HG02884 (cell line): ENCODE measurements around the gene AMACR.
"Not testable (repeated sequence)": the region's sequence is repeated elsewhere in the genome, so short reads cannot be mapped to it uniquely, and the experiment has no call there.

Source experiments
- ATAC-seq: cut with Tn5 transposase; IDR thresholded peaks from one replicate; pipeline ENCODE4 v1.9.1; 2021; ENCODE audit warnings: mild to moderate bottlenecking, moderate library complexity; ENCODE audit not compliant: unreplicated experiment

Gene AMACR

DNA sequence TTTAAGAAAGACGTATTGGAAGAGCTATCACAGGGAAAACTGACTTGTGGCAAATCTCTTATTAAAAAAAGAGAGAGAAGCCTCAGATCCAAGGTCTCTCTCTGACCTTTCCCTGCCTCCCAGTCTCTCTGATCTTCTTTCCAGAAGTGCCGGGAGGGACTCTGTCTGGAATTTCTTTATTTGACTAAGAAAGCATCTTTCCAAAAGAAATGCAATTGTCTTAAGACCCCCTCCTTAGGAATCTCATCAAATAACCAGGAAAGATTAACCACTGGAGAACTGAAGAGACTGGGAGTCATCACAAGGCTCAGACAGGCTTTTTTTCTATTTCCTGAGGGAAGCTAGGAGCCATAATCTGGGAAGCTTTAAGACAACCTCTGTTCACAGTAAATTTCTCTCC lies 30.5 kb upstream of the AMACR start:
- ATAC-seq, result no peak

GRCh38 chr5:34037726-34038125 lies 29.9 kb upstream of the AMACR start:
- ATAC-seq, result no peak

DNA sequence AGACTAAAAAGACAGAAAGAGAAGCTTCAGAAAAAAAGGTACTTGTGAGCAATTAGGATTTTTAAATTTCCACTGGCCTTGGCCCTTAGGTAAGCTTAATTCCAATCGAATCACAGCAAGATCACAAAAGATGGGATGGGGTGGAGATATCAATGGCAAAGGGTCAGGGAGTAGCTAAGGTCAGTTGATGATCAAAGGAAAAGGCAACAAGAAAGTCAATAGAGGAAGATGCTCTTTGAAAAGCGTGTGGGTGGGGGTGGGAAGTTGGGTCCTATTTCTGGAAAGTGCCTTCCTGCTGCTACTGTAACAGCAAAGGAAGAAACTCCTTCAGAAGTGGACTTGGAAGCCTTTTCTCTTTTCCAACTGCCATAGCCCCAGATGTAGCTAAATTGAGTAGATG lies 27.9 kb upstream of the AMACR start:
- no peak for ATAC-seq

DNA sequence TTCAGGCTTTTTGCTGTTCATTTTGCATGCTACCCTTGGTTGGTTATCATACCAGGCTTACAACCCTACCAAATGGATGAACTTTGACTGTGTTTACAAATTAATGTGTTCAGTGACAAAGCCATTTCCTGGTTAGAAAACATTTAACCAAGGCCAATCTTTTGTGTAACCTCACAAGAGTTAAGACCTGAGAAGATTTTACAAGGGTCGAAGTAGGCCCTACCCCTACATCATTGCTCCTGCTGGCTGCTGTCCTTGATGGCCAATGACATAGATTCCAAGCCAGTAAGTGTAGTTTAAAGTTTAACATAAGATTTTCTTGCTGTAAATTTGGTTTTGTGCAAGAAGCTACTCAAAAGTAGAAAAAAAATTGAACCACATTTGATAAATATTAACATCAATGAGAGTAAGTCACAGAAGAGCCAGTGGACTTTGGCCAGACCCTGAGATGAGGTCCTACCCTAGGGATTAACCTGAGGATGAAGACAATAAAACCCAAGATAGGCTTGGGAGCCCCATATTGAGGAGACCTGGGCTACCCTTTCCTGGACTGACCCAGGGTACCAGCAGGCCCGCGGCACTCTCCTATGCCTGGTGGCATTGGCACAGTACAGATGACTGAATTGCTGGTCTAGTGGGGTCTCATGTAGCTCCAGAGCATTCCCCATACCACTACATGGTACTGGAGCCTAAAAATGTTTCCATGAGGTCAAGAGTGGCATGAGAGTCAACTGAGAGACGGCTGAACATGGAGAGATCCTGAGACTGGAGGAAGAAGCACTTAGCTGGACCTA lies 26.9 kb upstream of the AMACR start:
- ATAC-seq, result no peak

DNA sequence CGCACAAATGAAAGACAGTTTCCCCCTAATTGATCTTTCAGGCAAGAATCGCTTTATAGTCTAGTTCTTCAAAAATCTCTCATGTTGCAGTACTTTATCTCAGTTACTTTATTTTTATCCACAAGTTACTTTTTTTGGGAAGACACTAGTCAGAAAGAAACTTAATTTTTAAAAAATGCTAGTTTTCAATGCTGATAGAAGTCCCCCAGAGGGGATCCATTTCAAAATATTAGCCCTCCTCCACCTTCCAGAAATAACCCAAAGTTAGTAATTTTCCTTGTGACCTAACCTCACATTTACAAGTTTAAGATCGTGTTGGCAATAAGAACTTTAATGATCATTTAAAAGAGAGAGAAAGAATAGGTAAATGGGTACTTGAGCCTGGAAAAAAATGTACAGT lies 24.1 kb upstream of the AMACR start:
- no peak for ATAC-seq

DNA sequence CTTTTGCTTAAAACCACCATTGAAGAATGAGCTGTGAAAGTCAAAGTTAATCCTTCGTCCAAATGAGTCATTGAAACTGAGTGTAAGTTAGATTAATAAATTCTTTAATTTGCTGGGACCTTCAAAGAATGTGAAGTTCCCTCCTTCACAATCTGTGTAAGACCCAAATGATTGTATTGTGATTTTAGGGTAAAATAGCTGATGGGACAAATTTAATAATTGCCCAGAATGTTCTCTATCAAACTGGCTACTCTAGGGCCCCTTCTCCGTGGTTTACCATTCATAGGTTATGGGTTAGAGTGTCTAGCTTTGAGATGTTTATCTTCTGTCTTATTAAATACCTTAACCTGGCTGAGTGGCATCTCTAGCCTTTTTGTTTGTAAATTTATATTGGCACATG lies 23.3 kb upstream of the AMACR start:
- ATAC-seq, result no peak

DNA sequence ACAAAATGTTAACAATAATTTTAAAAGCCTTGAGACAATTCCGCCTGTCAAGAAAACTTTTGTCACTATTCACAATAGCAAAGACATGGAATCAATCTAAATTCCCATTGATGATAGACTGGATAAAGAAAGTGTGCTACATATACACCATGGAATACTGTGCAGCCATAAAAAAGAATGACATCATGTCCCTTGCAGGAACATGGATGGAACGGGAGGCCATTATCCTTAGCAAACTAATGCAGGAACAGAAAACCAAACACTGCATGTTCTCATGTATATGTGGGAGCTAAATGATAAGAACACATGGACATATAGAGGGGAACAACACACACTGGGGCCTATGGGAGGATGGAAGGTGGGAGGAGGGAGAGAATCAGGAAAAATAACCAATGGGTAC lies 22.7 kb upstream of the AMACR start:
- ATAC-seq, result not testable (repeated sequence)

GRCh38 chr5:34030048-34030447 lies 22.2 kb upstream of the AMACR start:
- no peak for ATAC-seq

- ATAC-seq, result no peak
Measured at GRCh38 chr5:34028349-34028748, 20.5 kb upstream of the AMACR start.

GRCh38 chr5:34026089-34026761 lies 18.4 kb upstream of the AMACR start:
- no peak for ATAC-seq

GRCh38 chr5:34022121-34022705 lies 14.4 kb upstream of the AMACR start:
- peak; percentile 78 for ATAC-seq

DNA sequence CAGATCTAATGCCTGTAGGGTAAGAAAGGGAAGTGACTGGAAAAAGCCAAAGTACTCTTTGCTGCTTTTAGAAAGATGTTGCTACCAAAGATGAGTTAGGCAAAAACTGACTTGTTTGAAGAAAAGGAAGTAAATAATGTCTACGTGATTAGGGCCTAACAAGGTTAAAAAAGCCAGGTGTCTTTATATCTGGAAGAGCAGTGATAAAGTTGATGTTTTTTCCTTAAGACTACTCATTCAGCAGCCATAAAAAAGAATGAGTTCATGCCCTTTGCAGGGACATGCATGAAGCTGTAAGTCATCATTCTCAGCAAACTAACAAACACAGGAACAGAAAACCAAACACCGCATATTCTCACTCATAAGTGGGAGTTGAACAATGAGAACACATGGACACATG lies 13.5 kb upstream of the AMACR start:
- no peak for ATAC-seq

DNA sequence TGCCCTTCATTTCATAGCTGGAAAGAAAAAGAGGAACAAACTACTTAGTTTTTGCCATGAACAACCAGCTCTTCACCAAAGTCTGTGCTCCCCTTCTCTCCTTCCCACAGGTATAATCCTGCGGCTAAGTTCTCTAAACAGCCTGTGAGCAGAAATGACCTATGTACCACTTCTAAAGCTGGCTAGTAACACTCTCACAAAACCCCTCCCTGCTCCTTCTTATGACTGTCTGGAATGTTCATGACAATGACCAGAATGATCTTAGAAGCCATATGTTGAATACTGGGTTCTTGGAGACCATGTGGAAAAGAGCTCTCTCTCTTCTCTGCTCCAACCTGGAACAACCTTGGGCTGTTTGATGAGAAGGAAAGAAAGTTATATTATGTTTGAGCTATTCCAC lies 12.9 kb upstream of the AMACR start:
- no peak for ATAC-seq

DNA sequence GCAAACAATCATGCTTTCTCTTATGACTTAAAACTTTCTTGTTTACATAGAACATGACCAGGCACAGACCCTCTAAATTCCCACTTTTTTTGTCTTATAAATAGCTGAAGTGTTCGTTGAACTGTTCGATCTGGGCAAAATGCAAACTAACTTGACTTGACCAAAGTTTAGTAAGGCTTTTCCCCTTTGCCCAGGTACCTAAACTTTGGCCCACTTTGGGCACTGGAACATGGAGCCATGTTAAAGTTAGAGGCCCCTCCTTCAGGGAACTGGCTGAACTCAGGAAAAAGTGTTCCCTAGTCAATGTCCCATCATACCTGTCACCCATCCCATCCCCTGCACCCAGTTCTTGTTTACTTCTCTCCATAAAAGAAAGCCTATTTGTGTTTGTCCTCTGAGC lies 9.4 kb upstream of the AMACR start:
- ATAC-seq, result no peak

- ATAC-seq, result no peak
Measured at GRCh38 chr5:34016750-34017149, 8.9 kb upstream of the AMACR start.

DNA sequence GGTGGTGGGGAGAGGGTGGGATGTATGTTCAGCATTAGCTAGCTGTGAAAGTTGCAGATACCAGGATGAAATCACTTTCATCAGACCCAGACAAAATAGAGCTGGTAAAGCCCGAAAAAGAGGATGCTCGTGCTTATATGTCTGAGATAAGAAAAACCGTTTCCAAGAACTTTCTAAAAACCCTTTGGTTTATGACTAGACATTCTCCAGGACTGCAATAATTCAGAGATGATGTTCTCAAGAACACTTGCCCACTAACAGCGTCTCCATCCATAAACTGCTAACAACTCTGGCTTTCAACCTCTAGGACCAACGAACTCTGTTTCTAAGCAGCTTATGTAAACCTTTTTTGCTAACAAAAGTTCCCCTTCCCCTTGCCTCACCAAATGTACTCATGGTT lies 8.4 kb upstream of the AMACR start:
- ATAC-seq, result no peak

- ATAC-seq, result no peak
Measured at GRCh38 chr5:34015120-34015822, 7.4 kb upstream of the AMACR start.

DNA sequence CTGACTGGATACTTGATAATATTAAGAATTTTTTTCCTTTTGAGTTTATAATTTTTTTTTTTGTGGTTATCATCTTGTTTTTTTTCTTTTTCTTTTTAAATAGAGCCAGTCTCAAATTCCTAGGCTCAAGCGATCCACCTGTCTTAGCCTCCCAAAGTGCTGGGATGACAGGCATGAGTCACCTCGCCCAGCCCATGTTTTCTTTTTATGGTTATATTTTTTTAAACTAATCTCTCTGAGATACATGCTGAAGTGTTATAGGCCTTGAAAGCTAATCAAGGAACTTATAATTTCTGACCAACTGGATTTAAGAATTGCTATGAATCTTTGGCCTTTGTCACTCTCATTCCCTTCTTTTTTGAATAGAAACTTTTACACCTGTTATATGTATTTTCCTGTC lies 6.8 kb upstream of the AMACR start:
- no peak for ATAC-seq

- no peak for ATAC-seq
Measured at GRCh38 chr5:34013547-34013946, 5.7 kb upstream of the AMACR start.

DNA sequence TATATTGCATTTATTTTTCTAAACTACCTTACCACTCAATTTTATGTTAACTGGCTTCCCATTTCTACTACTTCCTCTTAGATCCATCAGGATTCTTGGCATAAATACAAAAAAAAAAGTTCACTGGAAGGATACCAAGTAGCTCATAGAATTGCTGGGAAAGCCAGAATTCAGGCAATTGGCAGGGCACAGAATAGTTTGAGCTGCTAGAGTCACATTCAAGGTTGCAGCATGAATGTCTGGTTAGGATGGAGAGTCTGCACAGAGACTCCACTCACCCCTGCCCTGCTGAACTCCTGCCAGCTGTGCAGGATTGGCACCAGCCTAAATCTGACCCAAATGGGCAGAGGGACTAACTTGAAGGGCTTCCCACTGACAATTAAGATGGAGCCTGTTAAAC lies 4.9 kb upstream of the AMACR start:
- ATAC-seq, result no peak

DNA sequence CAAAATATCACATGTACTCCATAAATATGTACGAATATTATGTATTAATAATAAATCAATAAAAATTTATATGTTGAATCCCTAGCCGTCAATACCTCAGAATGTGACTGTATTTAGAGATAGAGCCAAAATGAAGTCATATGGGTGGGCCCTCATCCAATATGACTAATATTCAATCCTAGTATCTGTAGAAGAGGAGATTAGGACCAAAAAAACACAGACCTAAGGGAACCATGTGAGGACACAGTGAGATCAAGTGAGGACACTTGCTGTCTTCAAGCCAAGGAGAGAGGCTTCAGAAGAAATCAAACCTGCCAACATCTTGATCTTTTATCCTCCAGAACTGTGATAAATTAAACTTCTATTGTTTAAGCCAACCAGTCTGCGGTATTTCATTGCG lies 3.7 kb upstream of the AMACR start:
- ATAC-seq, result no peak

DNA sequence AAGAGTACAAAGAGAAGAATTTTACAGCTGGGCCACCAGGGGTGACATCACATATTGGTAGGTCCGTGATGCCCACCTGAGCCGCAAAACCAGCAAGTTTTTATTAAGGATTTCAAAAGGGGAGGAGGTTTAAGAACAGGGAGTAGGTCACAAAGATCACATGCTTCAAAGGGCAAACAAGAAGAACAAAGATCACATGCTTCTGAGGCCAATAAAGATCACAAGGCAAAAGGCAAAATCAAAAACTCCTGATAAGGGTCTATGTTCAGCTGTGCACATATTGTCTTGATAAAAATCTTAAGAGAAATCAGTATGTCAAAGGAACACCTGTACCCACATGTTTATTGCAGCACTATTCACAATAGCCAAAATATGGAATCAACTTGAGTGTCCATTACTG lies 2.3 kb upstream of the AMACR start:
- ATAC-seq, result not testable (repeated sequence)
